ENCODE results near the gene INTS14. TPM values are rescaled to one million over a fixed set of nuclear protein-coding genes. Genes with fewer than 3 reads are reported as not detected.

The INTS14 gene
- total RNA-seq, 1 donor from 2014 or later, result 40.2 TPM

GRCh38 chr15:65535192-65535591 is 75.7 kb downstream of the INTS14 start:
- no peak for DNase-seq (ENCODE audit: extremely low read depth, low read depth, low spot score)

- no peak for DNase-seq (ENCODE audit: extremely low read depth, low read depth, low spot score)
These were observed 77.7 kb downstream of the INTS14 start for GRCh38 chr15:65533057-65533756.

GRCh38 chr15:65532738-65533051 is 78.2 kb downstream of the INTS14 start:
- no peak for DNase-seq (ENCODE audit: extremely low read depth, low read depth, low spot score)

GRCh38 chr15:65530318-65531111 is 80.4 kb downstream of the INTS14 start, which contains the start of gene HACD3:
HACD3 (plus strand) TSS chr15:65530463; CDS start chr15:65530632, 169 bp downstream.
- DNase-seq (ENCODE audit: extremely low read depth, low read depth, low spot score), result no peak

- no peak for DNase-seq (ENCODE audit: extremely low read depth, low read depth, low spot score)
These were observed 81.1 kb downstream of the INTS14 start for GRCh38 chr15:65529762-65530317.

Other genes with a start within 250 kb of the INTS14 start
- 0.41 TPM in 1 of 2 replicates, not detected in the other for gene IGDCC3, start 233.1 kb downstream of the INTS14 start, total RNA-seq
- gene IGDCC4, start 188.2 kb downstream of the INTS14 start, total RNA-seq, result 0.29 and 1.4 TPM in 2 replicates
- 22.3 and 35.8 TPM in 2 replicates for gene DPP8, start 93.4 kb downstream of the INTS14 start, total RNA-seq
- gene HACD3, start 80.7 kb downstream of the INTS14 start, total RNA-seq, result 70.9 and 75.6 TPM in 2 replicates
- gene SLC24A1, start 10.8 kb upstream of the INTS14 start, total RNA-seq, result 5.3 and 7.6 TPM in 2 replicates
- gene DENND4A, start 181.2 kb upstream of the INTS14 start, total RNA-seq, result 18.2 and 26.2 TPM in 2 replicates

Data from glomerular endothelial cell (primary cell).